Adrenal gland (tissue), 12 donors: ENCODE data around the gene DOCK7. TPM values are rescaled to one million over a fixed set of nuclear protein-coding genes. Genes with fewer than 3 reads are reported as not detected.
"Not testable (repeated sequence)": the region's sequence is repeated elsewhere in the genome, so short reads cannot be mapped to it uniquely, and the experiment has no call there.

Experiments used
- DNase-seq, 7 donors: peaks; one replicate each; pipeline ENCODE4 v3.0.0-alpha.2; 2019 to 2020
- H3K27ac ChIP-seq, 5 donors: fragments of 200-600 bp; sonication (generic) in 4 of 5; 1 replicate in 3 of 5; 2 replicates in 2 of 5; pipeline versions ENCODE4 v1.5.1 to v1.8.0; 2016 to 2020; ENCODE audit warnings: mild to moderate bottlenecking in 1 of 5
- H3K27me3 ChIP-seq: fragments of 200-600 bp; 2 replicates; pipeline ENCODE4 v1.8.0; 2021
- H3K36me3 ChIP-seq, 2 donors: fragments of 200-600 bp; replicated peaks in 1 of 2; 1 replicate in 1 of 2; 2 replicates in 1 of 2; pipeline versions ENCODE4 v1.5.1 to v1.8.0; 2018 to 2022
- H3K4me1 ChIP-seq, 2 donors: fragments of 200-600 bp; replicated peaks in 1 of 2; 1 replicate in 1 of 2; 2 replicates in 1 of 2; pipeline versions ENCODE4 v1.5.1 to v1.8.0; 2018 to 2021
- H3K4me3 ChIP-seq, 4 donors: fragments of 200-600 bp; sonication (generic) in 3 of 4; one replicate each; pipeline ENCODE4 v1.5.1; 2016 to 2018
- H3K9me3 ChIP-seq, 3 donors: fragments of 200-600 bp; sonication (generic) in 1 of 3; replicated peaks in 1 of 3; 1 replicate in 2 of 3; 2 replicates in 1 of 3; pipeline versions ENCODE4 v1.5.1 to v1.8.0; 2016 to 2021
- POLR2A ChIP-seq, 2 donors: fragments of 450-650 bp; IDR thresholded peaks; one replicate each; pipeline ENCODE4 v1.6.1; 2017; ENCODE audit warnings: antibody characterized with exemption in 2 of 2, mild to moderate bottlenecking in 2 of 2, moderate library complexity in 1 of 2
- WGBS, 4 donors: extraction: QIAGEN DNeasy Blood & Tissue Kit in 2 of 4; methylation state at CpG; one replicate each; pipeline versions ENCODE4 v1.1.5 to v1.1.7; 2013 to 2017; 5-methylcytosine and 5-hydroxymethylcytosine counted together
- intact Hi-C, 2 donors: fragments of 100-400 bp; cut with DNase I; formaldehyde crosslinking; loops; one replicate each; pipeline versions ENCODE4 v1.14.1 to v1.15.0; 2022 to 2023
- polyA plus RNA-seq, 3 donors: library from polyadenylated mRNA; stranded (reverse); fragments of 200-250 nt in 2 of 3; fragments of 350-450 nt in 1 of 3; fragmentation: Illumina TruSeq in 1 of 3; extraction: RNeasy Lipid Tissue Mini Kit (QIAGEN cat#74804) in 1 of 3; gene quantifications; one replicate each; pipeline ENCODE4 v1.2.3, GENCODE V29; 2013 to 2014
- total RNA-seq, 9 donors: library from RNA; depleted of rRNA in 4 of 9; stranded (reverse); fragments of >200 nt in 4 of 9; fragments of 120-200 nt in 1 of 9; fragmentation: NEBNext Ultra II Directional in 1 of 9; extraction: Animal tissue kit (Norgen Biotek cat#: 25700) in 1 of 9; gene quantifications; one replicate each; pipeline versions ENCODE4 v1.1.0 to v1.2.4, GENCODE V29; 2013 to 2023
- TF ChIP-seq, protein P1 (sequence below), 6 experiments: fragments of 450-650 bp in 4 of 6; fragments of 200-600 bp in 2 of 6; sonication (generic) in 1 of 6; IDR thresholded peaks; 1 replicate in 5 of 6; 2 replicates in 1 of 6; pipeline versions ENCODE4 v1.5.1 to v1.8.0; 2016 to 2021; ENCODE audit warnings: antibody characterized with exemption in 6 of 6, mild to moderate bottlenecking in 2 of 6, moderate library complexity in 1 of 6
- donor health status: healthy with polysubstance abuse.
- donor health status: Bipolar disorder and iron deficiency.
- donor health status: DM: yes; HTN: yes; CAD: no.
- donor health status: DM: no; HTN: no; CAD: no.
- donor health status: DM: no; HTN: no; CAD: no.
- donor health status: DM: yes; HTN: yes; CAD: no.

The DOCK7 gene
- total and polyA plus RNA-seq, 12 donors, result 4.7 to 43.0 (median 22.7) TPM

GRCh38 chr1:62682531-62682930, 5.7 kb downstream of the DOCK7 start:
- no peak for DNase-seq
- TF ChIP-seq, protein P1, sequence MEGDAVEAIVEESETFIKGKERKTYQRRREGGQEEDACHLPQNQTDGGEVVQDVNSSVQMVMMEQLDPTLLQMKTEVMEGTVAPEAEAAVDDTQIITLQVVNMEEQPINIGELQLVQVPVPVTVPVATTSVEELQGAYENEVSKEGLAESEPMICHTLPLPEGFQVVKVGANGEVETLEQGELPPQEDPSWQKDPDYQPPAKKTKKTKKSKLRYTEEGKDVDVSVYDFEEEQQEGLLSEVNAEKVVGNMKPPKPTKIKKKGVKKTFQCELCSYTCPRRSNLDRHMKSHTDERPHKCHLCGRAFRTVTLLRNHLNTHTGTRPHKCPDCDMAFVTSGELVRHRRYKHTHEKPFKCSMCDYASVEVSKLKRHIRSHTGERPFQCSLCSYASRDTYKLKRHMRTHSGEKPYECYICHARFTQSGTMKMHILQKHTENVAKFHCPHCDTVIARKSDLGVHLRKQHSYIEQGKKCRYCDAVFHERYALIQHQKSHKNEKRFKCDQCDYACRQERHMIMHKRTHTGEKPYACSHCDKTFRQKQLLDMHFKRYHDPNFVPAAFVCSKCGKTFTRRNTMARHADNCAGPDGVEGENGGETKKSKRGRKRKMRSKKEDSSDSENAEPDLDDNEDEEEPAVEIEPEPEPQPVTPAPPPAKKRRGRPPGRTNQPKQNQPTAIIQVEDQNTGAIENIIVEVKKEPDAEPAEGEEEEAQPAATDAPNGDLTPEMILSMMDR (IDR thresholded peaks at IDR 0.05), result no peak
- no peak for TF ChIP-seq POLR2A (IDR thresholded peaks at IDR 0.05)
- Histone ChIP-seq H3K27ac (no peak overlapping the region), H3K4me1 (peaks cover 0 to 15% of the 10 kb centered on the region in 2 donors), H3K9me3 (no peaks in the 10 kb centered on the region), H3K36me3 (no peaks in the 10 kb centered on the region), H3K4me3 (no peak overlapping the region), H3K27me3 (no peaks in the 10 kb centered on the region)
- intact Hi-C loops, result no loop called here

GRCh38 chr1:62680992-62681391, 7.2 kb downstream of the DOCK7 start:
- H3K27ac ChIP-seq, DNase-seq, H3K9me3 ChIP-seq, intact Hi-C loops, H3K4me3 ChIP-seq, H3K27me3 ChIP-seq, H3K4me1 ChIP-seq, H3K36me3 ChIP-seq: not testable (repeated sequence)
- 85 to 100% (median 92%) methylated on average over 2 of the region's 2 CpGs for WGBS, 4 donors

DNA sequence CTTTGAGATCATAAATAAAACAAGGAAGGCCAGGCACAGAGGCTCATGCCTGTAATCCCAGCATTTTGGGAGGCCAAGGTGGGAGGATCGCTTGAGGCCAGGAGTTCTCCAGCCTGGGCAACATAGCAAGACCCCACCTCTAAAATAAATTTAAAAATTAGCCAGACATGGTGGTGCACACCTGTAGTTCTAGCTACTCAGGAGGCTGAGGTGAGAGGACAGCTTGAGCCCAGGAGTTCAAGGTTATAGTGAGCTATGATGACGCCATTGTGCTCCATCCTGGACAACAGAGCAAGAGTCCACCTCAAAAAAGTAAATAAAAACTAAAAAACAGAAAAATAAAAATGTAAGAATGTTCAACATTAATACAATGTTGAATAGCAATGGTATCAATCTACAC, 10.4 kb downstream of the DOCK7 start:
- H3K9me3 ChIP-seq, DNase-seq, H3K27ac ChIP-seq, intact Hi-C loops, H3K27me3 ChIP-seq, H3K36me3 ChIP-seq, H3K4me1 ChIP-seq, H3K4me3 ChIP-seq: not testable (repeated sequence)
- 92 to 98% (median 93%) methylated on average over 2 of the region's 2 CpGs for WGBS, 4 donors

GRCh38 chr1:62676611-62677356, 11.4 kb downstream of the DOCK7 start:
- 70 to 82% (median 75%) methylated on average over 2 of the region's 2 CpGs for WGBS, 4 donors
- peaks cover 0 to 6% of the 10 kb centered on the region in 2 donors for H3K4me1 ChIP-seq
- H3K27me3 ChIP-seq, result no peaks in the 10 kb centered on the region
- no peak overlapping the region for H3K4me3 ChIP-seq
- no peak overlapping the region for H3K27ac ChIP-seq
- DNase-seq, result no peak
- no peaks in the 10 kb centered on the region for H3K36me3 ChIP-seq
- intact Hi-C loops, result no loop called here
- no peaks in the 10 kb centered on the region for H3K9me3 ChIP-seq
- no peak for TF ChIP-seq POLR2A (IDR thresholded peaks at IDR 0.05)
- TF ChIP-seq, protein P1 (IDR thresholded peaks at IDR 0.05), result no peak

DNA sequence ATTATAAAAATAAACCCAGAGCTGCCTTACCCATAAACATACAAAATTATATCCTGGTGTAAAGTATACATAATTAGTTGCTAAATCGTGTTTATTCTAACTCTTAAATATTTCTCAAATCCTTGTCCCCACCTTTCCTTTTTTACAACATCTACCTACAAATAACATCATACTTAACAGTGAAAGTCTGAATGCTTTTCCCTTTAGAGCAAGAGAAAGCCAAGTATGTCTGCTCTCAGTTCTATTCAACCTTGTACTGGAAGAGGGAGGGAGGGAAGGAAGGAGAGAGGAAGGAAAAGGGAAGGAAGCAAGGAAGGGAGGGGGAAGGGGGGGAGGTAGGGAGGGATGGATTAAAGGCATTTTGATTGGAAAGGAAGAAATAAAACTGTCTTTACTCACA, 14.6 kb downstream of the DOCK7 start:
- DNase-seq, result no peak
- Histone ChIP-seq H3K9me3 (no peaks in the 10 kb centered on the region), H3K4me1 (peaks cover 0 to 6% of the 10 kb centered on the region in 2 donors), H3K36me3 (no peaks in the 10 kb centered on the region), H3K27ac (no peak overlapping the region), H3K27me3 (no peaks in the 10 kb centered on the region), H3K4me3 (no peak overlapping the region)
- TF ChIP-seq, protein P1 (IDR thresholded peaks at IDR 0.05), result no peak
- no peak for TF ChIP-seq POLR2A (IDR thresholded peaks at IDR 0.05)
- 72 to 85% (median 76%) methylated on average over 1 of the region's 1 CpG for WGBS, 4 donors
- intact Hi-C loops, result no loop called here
